ENCODE measurements around the gene ASCL3. TPM values are rescaled to one million over a fixed set of nuclear protein-coding genes. Genes with fewer than 3 reads are reported as not detected.
"Not testable (repeated sequence)": the region's sequence is repeated elsewhere in the genome, so short reads cannot be mapped to it uniquely, and the experiment has no call there.

The ASCL3 gene
- total and polyA plus RNA-seq, 11 donors, result not detected

DNA sequence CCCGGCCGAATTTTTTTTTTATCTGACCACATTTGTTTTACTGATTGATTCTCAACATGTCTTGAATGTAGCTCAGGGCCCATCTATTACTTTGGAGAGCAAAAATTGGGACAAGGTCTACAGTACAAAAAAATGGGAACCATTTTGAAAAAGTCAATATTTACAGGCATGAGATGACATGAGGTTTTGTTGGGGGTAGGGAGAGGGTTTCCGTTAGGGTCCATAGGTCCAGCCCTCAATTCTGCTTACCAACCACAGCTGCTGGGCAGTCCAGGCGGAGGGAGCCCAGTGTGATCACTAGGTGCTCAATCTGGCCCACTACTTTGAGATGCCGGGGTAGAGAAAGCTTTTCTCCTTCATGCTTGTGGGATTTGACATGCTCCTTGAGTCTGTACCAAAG, 42.6 kb upstream of the ASCL3 start:
- Histone ChIP-seq H3K4me3 (no peak overlapping the region), H3K4me1 (peaks cover 0 to 10% (median 0%) of the 10 kb centered on the region in 12 donors), H3K27ac (no peak overlapping the region), H3K36me3 (no peaks in the 10 kb centered on the region), H3K27me3 (no peaks in the 10 kb centered on the region), H3K9me3 (no peaks in the 10 kb centered on the region)
- no peak for DNase-seq
- ATAC-seq, result no peak
- intact Hi-C loops (cut with DNase I), result no loop called here
- 90 to 97% (median 95%) methylated on average over 5 of the region's 5 CpGs for WGBS, 4 donors
- TF ChIP-seq POLR2A (IDR thresholded peaks at IDR 0.05), result no peak
- TF ChIP-seq, protein P1, sequence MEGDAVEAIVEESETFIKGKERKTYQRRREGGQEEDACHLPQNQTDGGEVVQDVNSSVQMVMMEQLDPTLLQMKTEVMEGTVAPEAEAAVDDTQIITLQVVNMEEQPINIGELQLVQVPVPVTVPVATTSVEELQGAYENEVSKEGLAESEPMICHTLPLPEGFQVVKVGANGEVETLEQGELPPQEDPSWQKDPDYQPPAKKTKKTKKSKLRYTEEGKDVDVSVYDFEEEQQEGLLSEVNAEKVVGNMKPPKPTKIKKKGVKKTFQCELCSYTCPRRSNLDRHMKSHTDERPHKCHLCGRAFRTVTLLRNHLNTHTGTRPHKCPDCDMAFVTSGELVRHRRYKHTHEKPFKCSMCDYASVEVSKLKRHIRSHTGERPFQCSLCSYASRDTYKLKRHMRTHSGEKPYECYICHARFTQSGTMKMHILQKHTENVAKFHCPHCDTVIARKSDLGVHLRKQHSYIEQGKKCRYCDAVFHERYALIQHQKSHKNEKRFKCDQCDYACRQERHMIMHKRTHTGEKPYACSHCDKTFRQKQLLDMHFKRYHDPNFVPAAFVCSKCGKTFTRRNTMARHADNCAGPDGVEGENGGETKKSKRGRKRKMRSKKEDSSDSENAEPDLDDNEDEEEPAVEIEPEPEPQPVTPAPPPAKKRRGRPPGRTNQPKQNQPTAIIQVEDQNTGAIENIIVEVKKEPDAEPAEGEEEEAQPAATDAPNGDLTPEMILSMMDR (IDR thresholded peaks at IDR 0.05), result no peak

DNA sequence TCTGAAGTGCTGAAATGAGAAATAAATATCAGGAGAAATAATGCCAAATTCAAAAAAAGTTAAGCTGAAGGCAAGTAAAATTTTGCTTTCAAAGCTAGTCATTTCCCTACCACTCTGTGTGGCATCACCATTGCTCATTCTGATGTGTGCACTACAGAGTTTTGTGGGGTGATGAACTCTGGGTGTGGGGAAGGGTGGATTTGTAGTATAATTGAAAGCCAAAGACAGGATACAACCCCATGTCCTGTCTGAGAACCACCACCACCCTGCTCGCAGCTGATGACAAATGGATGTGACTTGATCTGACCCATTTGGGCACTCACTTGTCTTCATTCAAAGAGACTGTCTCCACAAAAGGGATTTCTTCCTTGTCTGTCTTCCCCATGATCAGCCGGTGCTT, 40.7 kb upstream of the ASCL3 start:
- no peak for TF ChIP-seq POLR2A (IDR thresholded peaks at IDR 0.05)
- TF ChIP-seq, protein P1 (IDR thresholded peaks at IDR 0.05), result no peak
- intact Hi-C loops (cut with DNase I), result no loop called here

DNA sequence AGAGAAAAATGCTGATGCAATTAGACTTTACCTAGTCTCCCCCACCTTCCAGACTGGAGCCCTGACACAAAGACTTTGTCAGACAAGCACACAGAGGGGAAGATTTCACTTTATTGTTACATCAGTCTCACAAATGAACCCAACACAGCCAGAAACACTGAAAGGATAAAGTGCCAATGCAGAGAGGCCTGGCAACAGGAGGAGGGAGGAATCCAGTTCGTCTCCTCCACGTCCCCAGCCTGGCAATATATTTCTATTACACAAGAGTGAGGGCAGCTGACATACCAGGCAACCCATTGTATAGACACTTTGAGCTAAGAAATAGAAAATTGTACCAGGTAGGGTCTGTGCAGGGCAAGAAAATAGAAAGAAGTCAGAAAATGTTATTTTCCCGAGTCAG, 37.7 kb upstream of the ASCL3 start:
- Histone ChIP-seq H3K4me3 (no peak overlapping the region), H3K9me3 (no peaks in the 10 kb centered on the region), H3K27me3 (no peaks in the 10 kb centered on the region), H3K36me3 (no peaks in the 10 kb centered on the region), H3K27ac (no peak overlapping the region), H3K4me1 (no peaks in the 10 kb centered on the region)
- DNase-seq, result no peak
- intact Hi-C loops (cut with DNase I), result no loop called here
- TF ChIP-seq, protein P1 (IDR thresholded peaks at IDR 0.05), result no peak
- TF ChIP-seq POLR2A (IDR thresholded peaks at IDR 0.05), result no peak
- WGBS, 4 donors, result 81 to 86% (median 85%) methylated on average over 3 of the region's 3 CpGs
- ATAC-seq, result no peak

More for the DNA sequence above, 40.7 kb upstream of the ASCL3 start:
- no peak for DNase-seq
- Histone ChIP-seq H3K9me3 (no peaks in the 10 kb centered on the region), H3K27me3 (no peaks in the 10 kb centered on the region), H3K4me1 (no peaks in the 10 kb centered on the region), H3K4me3 (no peak overlapping the region), H3K36me3 (no peaks in the 10 kb centered on the region), H3K27ac (no peak overlapping the region)
- WGBS, 4 donors, result 70 to 84% (median 81%) methylated on average over 2 of the region's 2 CpGs
- no peak for ATAC-seq

DNA sequence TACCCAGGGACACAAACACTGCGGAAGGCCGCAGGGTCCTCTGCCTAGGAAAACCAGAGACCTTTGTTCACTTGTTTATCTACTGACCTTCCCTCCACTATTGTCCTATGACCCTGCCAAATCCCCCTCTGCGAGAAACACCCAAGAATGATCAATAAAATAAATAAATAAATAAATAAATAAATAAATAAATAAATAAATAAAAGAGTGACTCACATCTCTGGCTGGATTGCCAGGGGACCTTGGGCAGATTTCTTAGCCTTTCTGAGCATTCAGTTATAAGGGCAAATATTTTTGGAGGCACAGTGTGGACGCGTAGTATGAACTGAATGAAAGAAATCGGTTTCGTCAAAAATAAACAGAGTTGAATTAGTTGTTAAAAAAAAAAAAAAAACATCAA, 36.5 kb upstream of the ASCL3 start:
- WGBS, 4 donors, result 92 to 99% (median 96%) methylated on average over 4 to 5 of the region's 7 CpGs
- H3K4me1 ChIP-seq; ATAC-seq; H3K27me3 ChIP-seq; DNase-seq; H3K9me3 ChIP-seq; H3K36me3 ChIP-seq; H3K4me3 ChIP-seq; H3K27ac ChIP-seq; intact Hi-C loops (cut with DNase I): not testable (repeated sequence)

DNA sequence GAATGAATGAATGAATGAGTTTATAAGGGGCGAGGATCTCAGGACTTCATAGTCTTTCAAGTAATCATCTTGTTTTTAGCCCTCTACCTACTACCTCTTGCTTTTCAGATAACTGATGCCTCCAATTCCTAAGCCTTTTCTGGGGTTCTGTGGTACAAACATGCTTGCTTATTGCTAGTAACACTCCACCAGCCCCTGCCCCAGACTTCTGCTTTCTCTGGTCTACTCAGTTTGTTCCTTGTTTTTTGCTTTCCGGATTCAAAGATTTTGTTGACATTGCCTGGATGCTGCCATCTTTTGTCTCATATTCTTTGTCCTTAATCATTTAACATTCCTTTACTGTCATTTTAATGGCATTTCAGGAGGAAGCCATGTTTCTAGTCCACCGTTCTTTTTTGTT, 30.3 kb upstream of the ASCL3 start:
- Histone ChIP-seq H3K4me3 (no peak overlapping the region), H3K27me3 (no peaks in the 10 kb centered on the region), H3K4me1 (no peaks in the 10 kb centered on the region), H3K9me3 (no peaks in the 10 kb centered on the region), H3K27ac (no peak overlapping the region), H3K36me3 (peaks cover 0 to 6% (median 0%) of the 10 kb centered on the region in 9 donors)
- no peak for DNase-seq
- no peak for ATAC-seq
- intact Hi-C loops (cut with DNase I), result no loop called here
- 74 to 81% (median 78%) methylated on average over 3 of the region's 3 CpGs for WGBS, 4 donors
- TF ChIP-seq, protein P1 (IDR thresholded peaks at IDR 0.05), result no peak
- no peak for TF ChIP-seq POLR2A (IDR thresholded peaks at IDR 0.05)

All from heart left ventricle (tissue), 16 donors.